AG10803 (cell line): ENCODE results near the gene TMEM178B.

Source experiments
- DNase-seq: peaks from one replicate; pipeline ENCODE4 v3.0.0; 2010; ENCODE audit warnings: low read depth
- H3K4me3 ChIP-seq: 2 replicates; pipeline ENCODE4 v1.5.1; 2011; ENCODE audit warnings: mild to moderate bottlenecking, low read length, control low read depth
- TF ChIP-seq, protein P1 (sequence below): conservative IDR thresholded peaks from 2 replicates; pipeline ENCODE4 v1.5.1; 2011; ENCODE audit warnings: mild to moderate bottlenecking, low read length, control low read depth, inconsistent platforms

Gene TMEM178B

DNA sequence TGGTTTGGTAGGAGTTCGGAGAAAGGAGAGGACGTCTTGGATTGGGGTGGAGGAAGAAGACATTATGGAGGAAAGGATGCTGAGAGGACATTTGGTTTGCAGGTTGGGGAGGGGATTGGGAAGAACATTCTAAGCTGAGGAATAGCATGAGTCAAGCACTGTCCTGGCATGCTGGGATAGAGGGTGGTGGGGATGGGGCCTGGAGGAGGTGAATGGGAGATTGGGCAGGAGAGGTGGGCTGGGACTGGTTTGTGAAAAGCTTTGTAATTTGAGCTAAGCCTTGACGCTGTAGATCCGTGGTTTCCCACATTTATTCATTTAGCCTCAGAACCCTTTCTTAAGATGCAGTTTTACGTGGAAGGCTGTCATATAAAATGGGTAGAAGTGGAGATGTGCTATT is 52.2 kb downstream of the TMEM178B start:
- TF ChIP-seq, protein P1, sequence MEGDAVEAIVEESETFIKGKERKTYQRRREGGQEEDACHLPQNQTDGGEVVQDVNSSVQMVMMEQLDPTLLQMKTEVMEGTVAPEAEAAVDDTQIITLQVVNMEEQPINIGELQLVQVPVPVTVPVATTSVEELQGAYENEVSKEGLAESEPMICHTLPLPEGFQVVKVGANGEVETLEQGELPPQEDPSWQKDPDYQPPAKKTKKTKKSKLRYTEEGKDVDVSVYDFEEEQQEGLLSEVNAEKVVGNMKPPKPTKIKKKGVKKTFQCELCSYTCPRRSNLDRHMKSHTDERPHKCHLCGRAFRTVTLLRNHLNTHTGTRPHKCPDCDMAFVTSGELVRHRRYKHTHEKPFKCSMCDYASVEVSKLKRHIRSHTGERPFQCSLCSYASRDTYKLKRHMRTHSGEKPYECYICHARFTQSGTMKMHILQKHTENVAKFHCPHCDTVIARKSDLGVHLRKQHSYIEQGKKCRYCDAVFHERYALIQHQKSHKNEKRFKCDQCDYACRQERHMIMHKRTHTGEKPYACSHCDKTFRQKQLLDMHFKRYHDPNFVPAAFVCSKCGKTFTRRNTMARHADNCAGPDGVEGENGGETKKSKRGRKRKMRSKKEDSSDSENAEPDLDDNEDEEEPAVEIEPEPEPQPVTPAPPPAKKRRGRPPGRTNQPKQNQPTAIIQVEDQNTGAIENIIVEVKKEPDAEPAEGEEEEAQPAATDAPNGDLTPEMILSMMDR: no peak

DNA sequence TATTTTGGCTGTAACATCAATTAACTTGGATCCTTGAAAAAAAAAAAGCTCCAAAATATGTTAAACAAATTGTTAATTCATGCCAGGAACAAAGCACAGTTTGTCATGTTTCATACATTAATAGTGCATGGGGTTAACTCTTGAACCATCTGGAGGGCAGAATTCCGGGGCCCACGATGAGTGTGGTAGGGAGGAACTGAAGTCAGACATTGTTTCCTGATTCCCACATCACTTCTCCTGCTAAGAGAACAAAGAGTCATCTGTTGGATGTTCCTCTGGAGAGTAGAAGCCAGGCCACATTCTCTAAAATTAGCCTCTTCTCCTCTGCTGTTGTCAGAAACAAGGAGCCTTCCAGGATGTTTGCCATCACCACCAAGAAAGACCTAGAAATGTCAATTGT is 54.6 kb downstream of the TMEM178B start:
- DNase-seq: no peak
- TF ChIP-seq, protein P1: no peak
- H3K4me3 ChIP-seq: no peak overlapping the region

More for the DNA sequence above, 52.2 kb downstream of the TMEM178B start:
- DNase-seq: no peak
- no peak overlapping the region for H3K4me3 ChIP-seq

DNA sequence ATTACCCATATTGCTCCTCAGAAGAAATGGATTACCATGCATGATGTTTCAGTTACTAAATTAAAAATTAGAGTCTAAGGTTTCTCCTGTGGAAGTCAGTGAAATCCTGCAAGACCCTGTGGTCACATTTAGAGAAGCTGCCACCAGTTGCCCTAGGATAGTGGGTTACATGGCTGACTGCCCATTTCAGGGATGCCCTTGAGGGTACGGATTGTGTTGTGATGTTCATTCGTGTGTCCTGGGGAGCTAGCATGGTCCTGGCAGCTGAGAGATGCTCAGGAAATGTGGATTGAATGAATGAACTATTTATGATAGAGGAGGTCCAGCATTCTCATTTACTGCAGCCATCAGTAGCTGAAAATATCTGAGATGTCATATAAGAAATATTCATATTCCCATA is 55.1 kb downstream of the TMEM178B start:
- no peak for DNase-seq
- H3K4me3 ChIP-seq: no peak overlapping the region
- TF ChIP-seq, protein P1: no peak

DNA sequence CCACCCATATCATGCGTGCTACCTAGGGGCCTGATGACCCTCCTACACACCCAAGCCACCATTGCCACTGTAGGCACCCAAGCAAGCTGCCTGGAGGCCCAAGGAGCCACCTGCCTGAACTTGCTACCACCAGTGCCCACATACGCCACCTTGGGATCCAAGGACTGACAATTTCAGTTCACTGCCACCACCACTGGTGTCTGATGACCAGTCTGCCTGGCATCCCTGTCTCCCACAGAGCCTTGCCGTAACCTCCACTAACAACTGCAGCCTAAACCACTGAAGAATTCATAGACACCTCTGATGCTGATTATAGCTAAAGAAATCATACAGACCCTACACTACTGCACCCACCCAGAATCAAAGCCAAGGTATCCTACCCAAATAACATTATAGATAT is 58.8 kb downstream of the TMEM178B start:
- no peak overlapping the region for H3K4me3 ChIP-seq
- TF ChIP-seq, protein P1: no peak
- DNase-seq: no peak

DNA sequence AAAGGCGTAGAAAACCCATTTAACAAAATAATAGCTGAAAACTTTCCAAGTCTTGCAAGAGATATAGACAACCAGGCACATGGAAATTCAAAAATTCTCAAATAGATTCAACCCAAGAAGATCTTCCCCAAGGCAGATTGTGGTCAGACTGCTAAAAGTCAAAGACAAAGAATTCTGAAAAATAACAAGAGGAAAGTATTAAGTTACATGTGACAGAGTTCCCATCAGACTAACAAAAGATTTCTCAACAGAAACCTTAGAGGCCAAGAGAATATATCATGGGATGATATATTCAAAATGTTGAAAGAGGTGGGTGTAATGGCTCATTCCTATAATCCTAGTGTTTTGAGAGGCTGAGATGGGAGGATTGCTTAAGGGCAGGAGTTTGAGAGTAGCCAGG is 59.8 kb downstream of the TMEM178B start:
- no peak overlapping the region for H3K4me3 ChIP-seq
- DNase-seq: no peak
- TF ChIP-seq, protein P1: no peak

DNA sequence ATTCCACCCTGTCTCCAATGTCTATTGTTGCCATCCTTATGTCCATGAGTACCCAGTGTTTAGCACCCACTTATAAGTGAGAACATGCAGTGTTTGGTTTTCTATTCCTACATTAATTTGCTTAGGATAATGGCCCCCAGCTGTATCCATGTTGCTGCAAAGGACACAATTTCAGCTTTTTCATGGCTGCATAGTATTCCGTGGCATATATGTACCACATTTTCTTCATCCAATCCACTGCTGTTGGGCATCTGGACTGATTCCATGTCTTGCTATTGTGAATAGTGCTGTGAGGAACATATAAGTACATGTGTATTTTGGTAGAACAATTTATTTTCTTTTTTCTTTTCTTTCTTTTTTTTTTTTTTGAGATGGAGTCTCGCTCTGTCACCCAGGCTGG is 68.2 kb downstream of the TMEM178B start:
- TF ChIP-seq, protein P1: no peak
- DNase-seq: no peak
- H3K4me3 ChIP-seq: no peak overlapping the region

DNA sequence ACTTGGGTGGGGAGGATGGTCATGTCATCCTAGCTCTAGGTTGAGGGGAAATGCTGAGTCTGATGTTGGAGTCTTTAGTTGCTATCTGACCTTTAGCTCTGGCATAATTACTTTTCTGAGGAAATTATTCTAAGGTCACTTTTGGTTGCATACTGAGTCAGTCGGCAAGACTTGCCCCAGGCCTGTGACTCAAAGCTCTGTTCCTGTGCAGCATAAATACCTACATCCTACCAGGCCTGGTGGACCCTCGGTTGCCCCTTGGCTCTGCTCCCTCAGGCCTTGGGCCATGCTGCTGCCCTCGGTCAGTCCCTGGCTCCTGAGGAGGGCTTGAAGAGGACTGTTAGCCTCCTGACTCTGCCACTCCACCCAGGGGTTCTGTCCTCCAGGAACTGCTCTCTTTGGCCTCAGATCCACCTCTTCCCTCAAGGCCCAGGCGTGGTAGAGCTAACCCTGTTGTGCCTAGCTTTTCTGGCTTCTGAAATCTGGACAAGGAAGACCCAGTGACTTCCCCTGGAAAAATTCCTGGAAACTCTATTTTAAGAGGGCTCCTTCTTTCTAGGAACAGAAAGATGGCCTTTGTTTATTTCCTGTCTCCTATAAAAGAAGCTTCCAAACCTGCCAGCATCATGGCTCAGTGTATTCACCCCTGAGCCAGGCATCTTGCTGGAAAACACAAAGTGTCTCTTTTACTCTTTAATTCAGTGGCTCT is 71.2 kb downstream of the TMEM178B start:
- H3K4me3 ChIP-seq: no peak overlapping the region
- DNase-seq: no peak
- TF ChIP-seq, protein P1: no peak
